Subcutaneous abdominal adipose tissue (tissue), 5 donors: ENCODE results near the gene MAP3K10.
"Not testable (repeated sequence)": the region's sequence is repeated elsewhere in the genome, so short reads cannot be mapped to it uniquely, and the experiment has no call there.

Experiments used
- H3K27ac ChIP-seq: one replicate; pipeline ENCODE4 v1.7.0; 2013; ENCODE audit warnings: low read depth, mild to moderate bottlenecking, inconsistent platforms, low read length, moderate library complexity
- H3K27me3 ChIP-seq, 5 donors: one replicate each; pipeline ENCODE4 v1.7.0; 2013; ENCODE audit warnings: low read length in 5 of 5, inconsistent platforms in 1 of 5; ENCODE audit not compliant: control insufficient read depth in 5 of 5, insufficient read depth in 4 of 5
- H3K36me3 ChIP-seq, 5 donors: one replicate each; pipeline ENCODE4 v1.7.0; 2013; ENCODE audit warnings: low read length in 5 of 5; ENCODE audit not compliant: control insufficient read depth in 5 of 5, insufficient read depth in 5 of 5
- H3K4me1 ChIP-seq, 5 donors: one replicate each; pipeline ENCODE4 v1.7.0; 2013; ENCODE audit warnings: low read length in 5 of 5, mild to moderate bottlenecking in 3 of 5, moderate library complexity in 1 of 5; ENCODE audit not compliant: control insufficient read depth in 5 of 5, insufficient read depth in 5 of 5
- H3K4me3 ChIP-seq, 5 donors: one replicate each; pipeline ENCODE4 v1.7.0; 2013; ENCODE audit warnings: low read length in 5 of 5, low read depth in 1 of 5
- H3K9ac ChIP-seq, 5 donors: one replicate each; pipeline ENCODE4 v1.7.0; 2013; ENCODE audit warnings: low read length in 5 of 5, mild to moderate bottlenecking in 4 of 5, moderate library complexity in 3 of 5
- H3K9me3 ChIP-seq, 5 donors: one replicate each; pipeline ENCODE4 v1.7.0; 2013; ENCODE audit warnings: low read length in 5 of 5; ENCODE audit not compliant: control insufficient read depth in 5 of 5
- donor health status: healthy.
- donor health status: healthy.
- donor health status: healthy.
- donor health status: healthy.
- donor health status: healthy.

Gene MAP3K10

GRCh38 chr19:40150170-40150569, 41.1 kb upstream of the MAP3K10 start:
- Histone ChIP-seq H3K27ac (no peak overlapping the region), H3K36me3 (no peaks in the 10 kb centered on the region)

GRCh38 chr19:40154121-40154680, 37.0 kb upstream of the MAP3K10 start:
- Histone ChIP-seq H3K9me3 (peaks cover 0 to 3% (median 0%) of the 10 kb centered on the region in 5 donors), H3K27me3 (no peaks in the 10 kb centered on the region)

More at GRCh38 chr19:40150170-40150569, 41.1 kb upstream of the MAP3K10 start:
- H3K27me3 ChIP-seq: no peaks in the 10 kb centered on the region
- H3K9me3 ChIP-seq: no peaks in the 10 kb centered on the region
- H3K4me3 ChIP-seq: no peak overlapping the region
- peaks cover 4 to 30% (median 19%) of the 10 kb centered on the region in 5 donors for H3K4me1 ChIP-seq
- no peak overlapping the region for H3K9ac ChIP-seq

GRCh38 chr19:40155749-40156265, 35.4 kb upstream of the MAP3K10 start:
- no peaks in the 10 kb centered on the region for H3K36me3 ChIP-seq
- H3K9ac ChIP-seq: no peak overlapping the region
- no peak overlapping the region for H3K27ac ChIP-seq
- no peaks in the 10 kb centered on the region for H3K27me3 ChIP-seq
- H3K4me1 ChIP-seq: no peaks in the 10 kb centered on the region
- H3K9me3 ChIP-seq: peaks cover 0 to 3% (median 0%) of the 10 kb centered on the region in 5 donors
- H3K4me3 ChIP-seq: no peak overlapping the region

More at GRCh38 chr19:40154121-40154680, 37.0 kb upstream of the MAP3K10 start:
- Histone ChIP-seq H3K36me3 (no peaks in the 10 kb centered on the region), H3K4me1 (peaks cover 0 to 4% (median 0%) of the 10 kb centered on the region in 5 donors), H3K4me3 (no peak overlapping the region), H3K27ac (no peak overlapping the region), H3K9ac (no peak overlapping the region)

- Histone ChIP-seq H3K4me1 (no peaks in the 10 kb centered on the region), H3K4me3 (no peak overlapping the region), H3K36me3 (no peaks in the 10 kb centered on the region), H3K27me3 (no peaks in the 10 kb centered on the region), H3K9me3 (peaks cover 0 to 3% (median 0%) of the 10 kb centered on the region in 5 donors), H3K27ac (no peak overlapping the region), H3K9ac (no peak overlapping the region)
Observed at GRCh38 chr19:40157059-40157458, 34.2 kb upstream of the MAP3K10 start.

GRCh38 chr19:40159744-40160143, 31.5 kb upstream of the MAP3K10 start:
- Histone ChIP-seq H3K27ac (no peak overlapping the region), H3K36me3 (no peaks in the 10 kb centered on the region), H3K4me3 (no peak overlapping the region), H3K9ac (no peak overlapping the region), H3K4me1 (no peaks in the 10 kb centered on the region), H3K9me3 (peaks cover 0 to 3% (median 0%) of the 10 kb centered on the region in 5 donors), H3K27me3 (no peaks in the 10 kb centered on the region)

- Histone ChIP-seq H3K27me3 (no peaks in the 10 kb centered on the region), H3K9me3 (no peaks in the 10 kb centered on the region), H3K4me3 (no peak overlapping the region), H3K27ac (no peak overlapping the region), H3K4me1 (peaks cover 0 to 5% (median 4%) of the 10 kb centered on the region in 5 donors), H3K9ac (no peak overlapping the region), H3K36me3 (no peaks in the 10 kb centered on the region)
Observed at GRCh38 chr19:40162104-40162503, 29.1 kb upstream of the MAP3K10 start.

GRCh38 chr19:40163541-40164129, 27.6 kb upstream of the MAP3K10 start:
- Histone ChIP-seq H3K27ac (no peak overlapping the region), H3K4me3 (no peak overlapping the region), H3K9me3 (no peaks in the 10 kb centered on the region), H3K9ac (no peak overlapping the region), H3K36me3 (no peaks in the 10 kb centered on the region), H3K27me3 (peaks cover 0 to under 1% (median 0%) of the 10 kb centered on the region in 5 donors), H3K4me1 (peaks cover 0 to 5% (median 4%) of the 10 kb centered on the region in 5 donors)

- peaks cover 0 to 3% (median 0%) of the 10 kb centered on the region in 5 donors for H3K27me3 ChIP-seq
- H3K27ac ChIP-seq: no peak overlapping the region
- H3K4me3 ChIP-seq: no peak overlapping the region
- H3K9me3 ChIP-seq: no peaks in the 10 kb centered on the region
- H3K36me3 ChIP-seq: no peaks in the 10 kb centered on the region
- H3K9ac ChIP-seq: peak overlapping the region in 1 of 5 donors; percentile 19
- peaks cover 0 to 5% (median 4%) of the 10 kb centered on the region in 5 donors for H3K4me1 ChIP-seq
Observed at GRCh38 chr19:40165362-40165937, 25.8 kb upstream of the MAP3K10 start.

- not testable (repeated sequence) for H3K9me3 ChIP-seq, H3K4me3 ChIP-seq, H3K4me1 ChIP-seq, H3K36me3 ChIP-seq, H3K27ac ChIP-seq, H3K27me3 ChIP-seq, H3K9ac ChIP-seq
Observed at GRCh38 chr19:40169482-40170302, 21.5 kb upstream of the MAP3K10 start.
